NB4 (cell line): ENCODE data around the gene PATJ.

ENCODE experiments used
- DNase-seq: peaks from one replicate; pipeline ENCODE4 v3.0.0; 2010; ENCODE audit warnings: low read depth
- H3K4me3 ChIP-seq: one replicate; pipeline ENCODE4 v1.5.1; 2011; ENCODE audit warnings: mild to moderate bottlenecking, low read depth, low read length, moderate library complexity
- MYC ChIP-seq: IDR thresholded peaks from 2 replicates; pipeline ENCODE4 v1.6.1; 2011; ENCODE audit warnings: low read depth, low read length
- POLR2A ChIP-seq: IDR thresholded peaks from 2 replicates; pipeline ENCODE4 v1.6.1; 2011; ENCODE audit warnings: mild to moderate bottlenecking; ENCODE audit not compliant: insufficient read length; ENCODE audit errors: extremely low read depth
- TF ChIP-seq, protein P1 (sequence below): IDR thresholded peaks from 2 replicates; pipeline ENCODE4 v1.6.1; 2011; ENCODE audit warnings: low read depth, low read length
- TF ChIP-seq, protein P2 (sequence below): IDR thresholded peaks from one replicate; pipeline ENCODE4 v1.5.1; 2012; ENCODE audit warnings: low read depth, low read length

The PATJ gene

DNA sequence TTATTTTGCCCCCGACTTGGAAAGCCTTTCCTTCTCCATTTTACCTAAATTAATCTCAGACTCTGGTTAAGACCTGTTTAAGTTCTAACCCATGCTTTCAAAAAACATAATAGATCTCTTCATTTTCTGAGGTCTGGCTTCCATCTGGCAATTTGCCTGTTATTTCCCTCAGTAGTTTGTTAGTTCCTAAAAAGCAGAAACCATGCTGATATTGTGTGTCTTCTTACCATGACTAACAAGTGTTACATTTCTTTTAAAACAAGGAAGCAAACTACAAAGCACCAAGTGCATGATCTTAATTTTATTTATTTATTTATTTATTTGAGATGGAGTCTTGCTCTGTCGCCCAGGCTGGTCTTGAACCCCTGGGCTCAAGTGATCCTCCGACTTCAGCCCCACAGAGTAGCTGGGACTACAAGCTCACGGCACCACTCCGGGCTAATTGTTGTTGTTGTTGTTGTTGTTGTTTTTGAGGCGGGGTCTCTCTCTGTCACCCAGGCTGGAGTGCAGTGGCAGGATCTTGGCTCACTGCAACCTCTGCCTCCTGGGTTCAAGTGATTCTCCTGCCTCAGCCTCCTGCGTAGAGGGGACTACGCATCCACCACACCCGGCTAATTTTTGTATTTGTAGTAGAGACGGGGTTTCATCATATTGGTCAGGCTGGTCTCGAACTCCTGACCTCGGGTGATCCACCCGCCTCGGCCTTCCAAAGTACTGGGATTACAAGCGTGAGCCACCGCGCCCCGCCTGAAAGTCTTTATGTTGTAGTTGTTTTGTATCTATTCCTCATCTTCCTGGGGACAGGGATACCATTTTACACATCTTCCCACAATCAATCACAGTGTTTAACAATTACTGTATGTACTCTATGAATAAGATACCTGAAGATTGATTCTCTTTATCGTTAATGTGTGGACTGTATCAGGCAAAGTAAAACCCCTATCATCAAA lies 1.3 kb upstream of the PATJ start:
- TF ChIP-seq, protein P1, sequence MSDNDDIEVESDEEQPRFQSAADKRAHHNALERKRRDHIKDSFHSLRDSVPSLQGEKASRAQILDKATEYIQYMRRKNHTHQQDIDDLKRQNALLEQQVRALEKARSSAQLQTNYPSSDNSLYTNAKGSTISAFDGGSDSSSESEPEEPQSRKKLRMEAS, result no peak
- TF ChIP-seq, protein P2, sequence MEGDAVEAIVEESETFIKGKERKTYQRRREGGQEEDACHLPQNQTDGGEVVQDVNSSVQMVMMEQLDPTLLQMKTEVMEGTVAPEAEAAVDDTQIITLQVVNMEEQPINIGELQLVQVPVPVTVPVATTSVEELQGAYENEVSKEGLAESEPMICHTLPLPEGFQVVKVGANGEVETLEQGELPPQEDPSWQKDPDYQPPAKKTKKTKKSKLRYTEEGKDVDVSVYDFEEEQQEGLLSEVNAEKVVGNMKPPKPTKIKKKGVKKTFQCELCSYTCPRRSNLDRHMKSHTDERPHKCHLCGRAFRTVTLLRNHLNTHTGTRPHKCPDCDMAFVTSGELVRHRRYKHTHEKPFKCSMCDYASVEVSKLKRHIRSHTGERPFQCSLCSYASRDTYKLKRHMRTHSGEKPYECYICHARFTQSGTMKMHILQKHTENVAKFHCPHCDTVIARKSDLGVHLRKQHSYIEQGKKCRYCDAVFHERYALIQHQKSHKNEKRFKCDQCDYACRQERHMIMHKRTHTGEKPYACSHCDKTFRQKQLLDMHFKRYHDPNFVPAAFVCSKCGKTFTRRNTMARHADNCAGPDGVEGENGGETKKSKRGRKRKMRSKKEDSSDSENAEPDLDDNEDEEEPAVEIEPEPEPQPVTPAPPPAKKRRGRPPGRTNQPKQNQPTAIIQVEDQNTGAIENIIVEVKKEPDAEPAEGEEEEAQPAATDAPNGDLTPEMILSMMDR, result no peak
- TF ChIP-seq MYC, result no peak
- no peak for TF ChIP-seq POLR2A
- no peak overlapping the region for H3K4me3 ChIP-seq
- DNase-seq, result no peak

GRCh38 chr1:61742620-61743430 lies 545 bp downstream of the PATJ start:
- no peak for DNase-seq
- TF ChIP-seq, protein P1, result no peak
- TF ChIP-seq POLR2A, result no peak
- TF ChIP-seq, protein P2, result no peak
- TF ChIP-seq MYC, result no peak
- H3K4me3 ChIP-seq, result no peak overlapping the region

- TF ChIP-seq MYC, result no peak
- no peak for TF ChIP-seq POLR2A
- TF ChIP-seq, protein P2, result no peak
- TF ChIP-seq, protein P1, result no peak
- no peak overlapping the region for H3K4me3 ChIP-seq
- DNase-seq, result no peak
Measured at GRCh38 chr1:61743431-61743705, 1.1 kb downstream of the PATJ start.

GRCh38 chr1:61743716-61744580 lies 1.7 kb downstream of the PATJ start:
- DNase-seq, result no peak
- no peak overlapping the region for H3K4me3 ChIP-seq
- TF ChIP-seq, protein P2, result no peak
- TF ChIP-seq, protein P1, result no peak
- no peak for TF ChIP-seq MYC
- TF ChIP-seq POLR2A, result no peak

DNA sequence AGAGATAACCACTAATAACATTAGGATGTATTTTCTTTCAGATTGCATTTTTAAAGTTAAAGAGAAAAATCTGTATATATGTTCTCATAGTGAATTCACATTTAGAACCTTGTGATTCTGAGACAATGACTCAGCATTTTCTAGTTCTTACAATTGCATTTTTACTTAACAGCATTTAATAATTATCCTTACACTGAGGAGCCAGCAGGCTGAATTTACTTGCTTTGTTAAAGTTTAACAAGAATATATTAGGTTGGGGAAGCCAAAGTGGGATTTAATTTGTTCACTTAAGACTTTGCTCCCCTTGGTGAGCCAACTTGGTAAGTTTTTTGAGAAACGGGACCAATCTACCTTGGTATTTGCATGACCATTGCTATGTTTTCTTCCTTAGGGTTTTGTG lies 4.5 kb downstream of the PATJ start:
- H3K4me3 ChIP-seq, result no peak overlapping the region
- DNase-seq, result no peak
- TF ChIP-seq, protein P2, result no peak
- TF ChIP-seq MYC (no peak), POLR2A (no peak)
- TF ChIP-seq, protein P1, result no peak
